Osteocyte (in vitro differentiated cells): ENCODE results near the gene SCFD2. TPM values are rescaled to one million over a fixed set of nuclear protein-coding genes. Genes with fewer than 3 reads are reported as not detected.
"Not testable (repeated sequence)": the region's sequence is repeated elsewhere in the genome, so short reads cannot be mapped to it uniquely, and the experiment has no call there.

Source experiments
- DNase-seq: peaks from one replicate; pipeline ENCODE4 v3.0.0; 2021; ENCODE audit warnings: mixed read lengths; ENCODE audit not compliant: unreplicated experiment; ENCODE audit errors: extremely low spot score
- H3K27ac Mint-ChIP-seq: one replicate; pipeline ENCODE4 v1.8.0; 2021; ENCODE audit warnings: mild to moderate bottlenecking, mixed read lengths; ENCODE audit not compliant: unreplicated experiment
- H3K27me3 Mint-ChIP-seq: one replicate; pipeline ENCODE4 v1.8.0; 2021; ENCODE audit warnings: mixed read lengths; ENCODE audit not compliant: unreplicated experiment
- H3K36me3 Mint-ChIP-seq: one replicate; pipeline ENCODE4 v1.8.0; 2021; ENCODE audit warnings: mixed read lengths; ENCODE audit not compliant: unreplicated experiment
- H3K4me1 Mint-ChIP-seq: one replicate; pipeline ENCODE4 v1.8.0; 2021; ENCODE audit warnings: mixed read lengths; ENCODE audit not compliant: unreplicated experiment
- H3K4me3 Mint-ChIP-seq: one replicate; pipeline ENCODE4 v1.8.0; 2021; ENCODE audit warnings: mild to moderate bottlenecking, moderate library complexity, mixed read lengths; ENCODE audit not compliant: unreplicated experiment
- H3K9me3 Mint-ChIP-seq: one replicate; pipeline ENCODE4 v1.8.0; 2021; ENCODE audit warnings: mixed read lengths; ENCODE audit not compliant: unreplicated experiment
- CTCF ChIP-seq: fragments of 200-600 bp; sonication (generic); IDR thresholded peaks from 2 replicates; pipeline ENCODE4 v1.5.0; 2021; ENCODE audit warnings: antibody characterized with exemption, mild to moderate bottlenecking, moderate library complexity
- total RNA-seq: library from RNA; stranded (reverse); gene quantifications from 2 replicates; pipeline ENCODE4 v1.2.1, GENCODE V29; 2021

SCFD2 gene
- total RNA-seq, 1 donor from 2014 or later, result 14.0 TPM

GRCh38 chr4:53061091-53061850 is 304.6 kb downstream of the SCFD2 start:
- Mint-ChIP-seq H3K27ac (no peak overlapping the region), H3K4me3 (no peak overlapping the region), H3K27me3 (no peaks in the 10 kb centered on the region), H3K4me1 (peaks cover 22% of the 10 kb centered on the region), H3K9me3 (no peaks in the 10 kb centered on the region), H3K36me3 (peaks cover 2% of the 10 kb centered on the region)
- no peak for DNase-seq
- TF ChIP-seq CTCF, result no peak

GRCh38 chr4:53060278-53060677 is 305.6 kb downstream of the SCFD2 start:
- peaks cover 26% of the 10 kb centered on the region for H3K4me1 Mint-ChIP-seq
- no peaks in the 10 kb centered on the region for H3K27me3 Mint-ChIP-seq
- no peaks in the 10 kb centered on the region for H3K9me3 Mint-ChIP-seq
- DNase-seq, result no peak
- no peak for TF ChIP-seq CTCF
- H3K4me3 Mint-ChIP-seq, result no peak overlapping the region
- H3K27ac Mint-ChIP-seq, result no peak overlapping the region
- peaks cover 2% of the 10 kb centered on the region for H3K36me3 Mint-ChIP-seq

- Mint-ChIP-seq H3K36me3 (peaks cover 2% of the 10 kb centered on the region), H3K4me1 (peaks cover 27% of the 10 kb centered on the region), H3K27ac (no peak overlapping the region), H3K4me3 (no peak overlapping the region), H3K27me3 (no peaks in the 10 kb centered on the region), H3K9me3 (no peaks in the 10 kb centered on the region)
- DNase-seq, result no peak
- no peak for TF ChIP-seq CTCF
Observed at GRCh38 chr4:53059871-53060270, 306.0 kb downstream of the SCFD2 start.

- Mint-ChIP-seq H3K27ac (no peak overlapping the region), H3K4me3 (no peak overlapping the region), H3K9me3 (no peaks in the 10 kb centered on the region), H3K27me3 (no peaks in the 10 kb centered on the region), H3K36me3 (peaks cover 2% of the 10 kb centered on the region), H3K4me1 (peaks cover 24% of the 10 kb centered on the region)
- no peak for TF ChIP-seq CTCF
- DNase-seq, result no peak
Observed at GRCh38 chr4:53059256-53059655, 306.6 kb downstream of the SCFD2 start.

GRCh38 chr4:53057679-53058078 is 308.2 kb downstream of the SCFD2 start:
- peaks cover 21% of the 10 kb centered on the region for H3K4me1 Mint-ChIP-seq
- DNase-seq, result no peak
- H3K36me3 Mint-ChIP-seq, result peaks cover 2% of the 10 kb centered on the region
- no peak overlapping the region for H3K4me3 Mint-ChIP-seq
- H3K27me3 Mint-ChIP-seq, result no peaks in the 10 kb centered on the region
- H3K9me3 Mint-ChIP-seq, result no peaks in the 10 kb centered on the region
- TF ChIP-seq CTCF, result no peak
- H3K27ac Mint-ChIP-seq, result no peak overlapping the region

- H3K4me1 Mint-ChIP-seq, result peaks cover 21% of the 10 kb centered on the region
- not testable (repeated sequence) for H3K27ac Mint-ChIP-seq, H3K9me3 Mint-ChIP-seq, H3K36me3 Mint-ChIP-seq, H3K4me3 Mint-ChIP-seq, DNase-seq, H3K27me3 Mint-ChIP-seq
Observed at GRCh38 chr4:53057108-53057507, 308.8 kb downstream of the SCFD2 start.
